Measurements from ENCODE around the gene DHX29. TPM values are rescaled to one million over a fixed set of nuclear protein-coding genes. Genes with fewer than 3 reads are reported as not detected.
"Not testable (repeated sequence)": the region's sequence is repeated elsewhere in the genome, so short reads cannot be mapped to it uniquely, and the experiment has no call there.

DHX29 gene
- polyA plus RNA-seq, 1 experiment = 2.9 TPM

DNA sequence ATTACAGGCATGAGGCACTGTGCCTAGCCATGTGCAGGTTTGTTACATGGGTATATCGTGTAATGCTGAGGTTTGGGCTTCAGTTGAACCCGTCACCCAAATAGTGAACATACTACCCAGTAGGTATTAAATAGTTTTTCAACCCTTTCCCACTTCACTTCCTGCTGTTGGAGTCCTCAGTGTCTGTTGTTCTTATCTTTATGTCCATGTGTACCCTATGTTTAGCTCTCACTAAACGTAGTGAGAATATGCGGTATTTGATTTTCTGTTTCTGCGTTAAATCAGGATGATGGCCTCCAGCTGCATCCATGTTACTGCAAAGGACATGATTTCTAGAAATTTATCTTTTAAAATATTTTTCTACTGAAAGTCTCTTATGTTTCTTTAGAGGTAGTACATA is 18.1 kb upstream of the DHX29 start:
- POLR2A ChIA-PET = no interaction called here
- Histone ChIP-seq H3K27me3 (ENCODE audit: control insufficient read depth, insufficient read depth, low read length) (no peaks in the 10 kb centered on the region), H3K36me3 (ENCODE audit: control insufficient read depth, insufficient read depth, low read length) (no peaks in the 10 kb centered on the region), H3K4me3 (ENCODE audit: low read depth, low read length) (no peak overlapping the region)
- no peak for DNase-seq (ENCODE audit: low read depth)
- CTCF ChIA-PET = interaction anchor here (0.6 kb wide), 1 partner anchor 395 kb away, joined by 4 read pairs; no protein-coding TSS in a partner anchor
- TF ChIP-seq CTCF (IDR thresholded peaks at IDR 0.05; ENCODE audit: insufficient read depth, low read depth, low read length) = no peak

GRCh38 chr5:55324815-55325418 is 17.4 kb upstream of the DHX29 start:
- POLR2A ChIA-PET = no interaction called here
- peak; percentile 58 for TF ChIP-seq CTCF (IDR thresholded peaks at IDR 0.05; ENCODE audit: insufficient read depth, low read depth, low read length)
- CTCF ChIA-PET = interaction anchor here (0.5 to 2.8 kb wide), 5 partner anchors 10 to 367 kb away, joined by 3 to 10 read pairs (median 3); no protein-coding TSS in a partner anchor
- no peaks in the 10 kb centered on the region for H3K36me3 ChIP-seq (ENCODE audit: control insufficient read depth, insufficient read depth, low read length)
- no peak overlapping the region for H3K4me3 ChIP-seq (ENCODE audit: low read depth, low read length)
- no peak for DNase-seq (ENCODE audit: low read depth)
- H3K27me3 ChIP-seq (ENCODE audit: control insufficient read depth, insufficient read depth, low read length) = no peaks in the 10 kb centered on the region

- ChIA-PET POLR2A (no interaction called here), CTCF (interaction anchor here (1.1 to 2.8 kb wide), 4 partner anchors 11 to 368 kb away, joined by 3 to 10 read pairs (median 6); no protein-coding TSS in a partner anchor)
- no peak for DNase-seq (ENCODE audit: low read depth)
- no peak for TF ChIP-seq CTCF (IDR thresholded peaks at IDR 0.05; ENCODE audit: insufficient read depth, low read depth, low read length)
- no peaks in the 10 kb centered on the region for H3K36me3 ChIP-seq (ENCODE audit: control insufficient read depth, insufficient read depth, low read length)
- H3K27me3 ChIP-seq (ENCODE audit: control insufficient read depth, insufficient read depth, low read length) = no peaks in the 10 kb centered on the region
- no peak overlapping the region for H3K4me3 ChIP-seq (ENCODE audit: low read depth, low read length)
These were observed 16.5 kb upstream of the DHX29 start for GRCh38 chr5:55324006-55324405.

- ChIA-PET CTCF (no interaction called here), POLR2A (no interaction called here)
- H3K36me3 ChIP-seq (ENCODE audit: control insufficient read depth, insufficient read depth, low read length) = no peaks in the 10 kb centered on the region
- no peaks in the 10 kb centered on the region for H3K27me3 ChIP-seq (ENCODE audit: control insufficient read depth, insufficient read depth, low read length)
- H3K4me3 ChIP-seq (ENCODE audit: low read depth, low read length) = no peak overlapping the region
- DNase-seq (ENCODE audit: low read depth) = no peak
- no peak for TF ChIP-seq CTCF (IDR thresholded peaks at IDR 0.05; ENCODE audit: insufficient read depth, low read depth, low read length)
These were observed 13.1 kb upstream of the DHX29 start for GRCh38 chr5:55320571-55320970.

- no peak for TF ChIP-seq CTCF (IDR thresholded peaks at IDR 0.05; ENCODE audit: insufficient read depth, low read depth, low read length)
- Histone ChIP-seq H3K27me3 (ENCODE audit: control insufficient read depth, insufficient read depth, low read length) (no peaks in the 10 kb centered on the region), H3K4me3 (ENCODE audit: low read depth, low read length) (no peak overlapping the region), H3K36me3 (ENCODE audit: control insufficient read depth, insufficient read depth, low read length) (no peaks in the 10 kb centered on the region)
- CTCF ChIA-PET = no interaction called here
- no peak for DNase-seq (ENCODE audit: low read depth)
- POLR2A ChIA-PET = no interaction called here
These were observed 12.0 kb upstream of the DHX29 start for GRCh38 chr5:55319491-55319890.

- CTCF ChIA-PET = interaction anchor here (0.5 kb wide), 1 partner anchor 22 kb away, joined by 3 read pairs; no protein-coding TSS in a partner anchor
- POLR2A ChIA-PET = not testable (repeated sequence)
These were observed 10.7 kb upstream of the DHX29 start for GRCh38 chr5:55318237-55318636.

More at GRCh38 chr5:55318237-55318636, 10.7 kb upstream of the DHX29 start:
- H3K36me3 ChIP-seq (ENCODE audit: control insufficient read depth, insufficient read depth, low read length); DNase-seq (ENCODE audit: low read depth); H3K27me3 ChIP-seq (ENCODE audit: control insufficient read depth, insufficient read depth, low read length); H3K4me3 ChIP-seq (ENCODE audit: low read depth, low read length): not testable (repeated sequence)
